Right forelimb (tissue), 1 donor: Measurements from ENCODE around the gene DPH2.

Source experiments
- DNase-seq: peaks from one replicate; pipeline ENCODE4 v3.0.0-alpha.2; 2018

The DPH2 gene

DNA sequence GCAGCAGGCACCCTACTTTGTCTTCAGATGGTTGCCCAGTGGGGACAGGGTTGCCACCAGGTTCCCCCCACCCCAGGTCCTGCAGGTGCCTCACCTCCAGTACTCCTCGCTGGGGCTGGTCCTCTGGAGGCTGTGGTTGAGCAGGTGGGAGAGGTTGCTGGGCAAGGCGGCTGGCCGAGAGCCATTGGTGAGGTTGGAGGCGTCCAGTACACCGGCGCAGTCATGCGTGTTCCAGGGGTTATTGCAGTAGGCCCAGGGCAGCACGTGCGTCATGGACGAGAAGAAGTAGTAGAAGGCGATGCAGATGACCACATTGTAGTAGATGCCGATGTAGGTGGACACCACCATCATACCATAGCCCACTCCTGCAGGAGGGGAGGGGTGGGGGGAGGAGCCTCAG is 38.4 kb downstream of the DPH2 start:
- no peak for DNase-seq

- no peak for DNase-seq
These were observed 41.2 kb downstream of the DPH2 start for GRCh38 chr1:44010935-44011471.

- no peak for DNase-seq
These were observed 42.6 kb downstream of the DPH2 start for GRCh38 chr1:44012404-44012803.

DNA sequence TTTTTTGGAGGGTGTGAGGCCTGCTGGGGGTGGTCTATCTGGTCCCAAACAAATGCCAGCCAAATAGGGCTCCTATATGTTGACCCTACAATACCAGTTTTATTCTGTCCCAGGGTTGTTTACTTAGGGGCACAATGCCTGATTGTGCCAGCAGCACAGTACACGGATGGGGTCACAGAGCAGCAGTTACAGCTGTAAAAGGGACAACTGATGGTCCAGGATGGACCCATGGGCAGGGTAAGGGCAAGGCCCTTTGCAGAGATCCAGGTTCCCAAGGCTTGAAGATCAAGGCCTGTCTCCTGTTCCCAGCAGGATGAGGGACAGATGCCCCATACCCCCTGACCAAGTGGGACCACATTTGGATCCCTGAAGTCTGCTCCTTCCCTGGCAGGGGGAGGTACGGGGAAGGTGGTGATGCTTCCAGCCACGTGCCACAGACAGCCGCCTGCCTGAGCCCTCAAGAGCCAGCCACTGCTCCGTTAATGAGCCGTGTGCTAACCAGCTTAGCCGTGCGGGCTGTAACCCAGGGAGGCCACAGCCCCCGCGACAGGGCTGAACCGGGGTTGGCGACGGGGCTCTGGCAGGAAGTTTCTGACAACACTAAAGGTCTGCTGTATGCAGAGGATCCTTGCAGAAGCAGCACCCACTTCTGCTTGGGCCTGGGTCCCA is 43.3 kb downstream of the DPH2 start:
- no peak for DNase-seq

GRCh38 chr1:44013949-44014348 is 44.1 kb downstream of the DPH2 start:
- DNase-seq: no peak

GRCh38 chr1:44014365-44015104 is 44.7 kb downstream of the DPH2 start:
- DNase-seq: no peak

- no peak for DNase-seq
These were observed 45.4 kb downstream of the DPH2 start for GRCh38 chr1:44015206-44015605.

DNA sequence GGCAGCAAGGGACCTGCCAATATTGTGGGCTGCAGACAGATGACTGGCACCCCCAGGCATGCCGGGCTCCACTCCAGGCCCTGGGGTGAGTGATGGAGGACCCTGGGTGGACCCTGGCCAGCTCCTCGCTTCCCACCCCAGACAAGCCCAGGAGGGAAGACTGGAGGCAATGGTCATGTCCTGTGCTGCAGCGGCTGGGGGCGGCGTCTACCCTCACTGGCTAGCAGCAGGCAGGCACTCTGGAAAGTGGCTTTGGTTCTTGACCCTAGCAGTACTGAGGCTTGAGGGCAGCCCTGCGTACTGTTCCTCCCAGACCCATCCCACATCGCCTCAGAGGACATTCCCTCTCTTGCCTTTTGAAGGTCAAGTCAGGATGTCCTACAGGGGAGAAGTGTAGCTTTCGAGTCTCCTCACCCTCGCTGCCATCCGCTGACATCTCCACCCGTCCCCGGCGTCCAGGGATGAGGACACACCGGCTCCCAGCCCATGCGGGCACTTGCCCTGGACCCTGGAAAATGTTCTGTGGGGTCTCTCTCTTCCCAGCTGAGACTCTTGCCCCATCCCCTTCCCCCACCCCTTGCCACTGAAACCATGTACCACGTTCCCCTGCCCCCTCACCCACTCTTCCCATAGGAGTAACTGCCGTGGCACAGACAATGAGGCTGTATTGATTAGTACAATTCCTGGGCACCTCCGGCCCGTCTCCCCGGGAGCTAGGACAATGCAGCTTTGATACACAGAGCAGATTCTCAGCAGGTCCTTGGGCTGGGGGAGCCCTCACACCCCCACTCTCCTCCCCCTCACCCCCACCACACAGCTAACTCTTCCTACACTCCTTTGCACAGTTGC is 46.5 kb downstream of the DPH2 start:
- DNase-seq: no peak

DNA sequence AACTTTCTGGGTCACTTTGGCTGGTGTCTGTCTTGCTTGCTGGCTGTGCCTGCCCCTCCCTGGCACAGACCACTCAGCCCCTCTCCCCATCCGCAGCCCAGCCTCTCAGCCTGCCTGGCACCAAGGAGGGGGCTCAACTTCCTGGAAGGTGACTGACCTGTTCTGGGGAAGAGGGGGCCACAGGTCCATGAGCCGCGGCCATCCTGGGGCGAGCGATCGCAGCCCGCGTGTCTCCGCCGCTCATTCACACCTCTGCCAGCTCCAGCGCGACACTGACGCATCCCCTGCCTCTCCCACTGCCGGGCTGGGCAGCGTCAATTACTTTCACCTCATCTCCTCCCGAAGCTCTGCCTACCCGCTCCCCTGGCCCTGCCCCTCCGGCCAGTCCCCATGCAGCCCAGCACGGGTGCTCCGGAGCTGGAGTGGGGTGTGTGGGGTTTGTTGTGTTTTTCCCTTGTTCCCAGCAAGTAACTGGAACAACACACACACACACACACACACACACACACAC is 47.1 kb downstream of the DPH2 start:
- DNase-seq: no peak

GRCh38 chr1:44019466-44019948 is 49.7 kb downstream of the DPH2 start:
- no peak for DNase-seq

- DNase-seq: no peak
These were observed 50.7 kb downstream of the DPH2 start for GRCh38 chr1:44020464-44020863.

- DNase-seq: no peak
These were observed 51.3 kb downstream of the DPH2 start for GRCh38 chr1:44021156-44021555.

DNA sequence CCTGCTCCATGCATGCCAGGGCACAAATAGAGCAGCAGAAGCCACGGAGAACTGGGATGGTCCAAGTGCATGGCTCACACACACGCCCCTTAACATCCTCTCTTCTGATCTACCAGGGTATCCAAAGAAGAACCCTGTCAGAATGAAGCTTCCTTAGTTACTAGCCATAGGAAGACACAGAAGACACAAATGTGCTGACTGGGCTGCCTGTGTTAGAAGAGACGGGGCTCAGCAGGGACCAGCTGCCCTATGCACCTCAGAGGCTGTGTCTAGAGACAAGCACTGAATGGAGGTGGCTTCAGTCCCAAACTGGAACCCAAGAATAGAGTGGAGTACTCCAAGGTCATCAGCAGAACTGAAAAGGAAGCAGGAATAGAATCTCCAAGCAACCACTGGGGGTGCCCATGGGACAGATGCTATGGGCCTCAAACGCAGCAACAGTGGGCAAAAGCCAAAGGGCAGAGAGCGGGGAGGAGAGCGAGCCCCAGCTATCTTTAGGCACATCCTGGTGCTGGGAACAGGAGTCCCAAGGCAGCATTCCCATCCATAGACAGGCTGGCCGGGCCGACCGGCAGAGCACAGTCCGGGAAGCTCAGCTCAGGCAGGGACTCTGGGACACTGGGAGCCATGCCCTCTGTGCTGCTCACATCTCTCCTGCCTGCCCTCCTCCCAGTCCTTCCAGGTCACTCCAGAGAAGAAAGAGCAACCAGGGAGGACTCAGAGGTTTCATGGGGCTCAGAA is 51.9 kb downstream of the DPH2 start:
- DNase-seq: no peak
